ENCODE results near the gene KLHL5.

GRCh38 chr4:39051492-39051891 lies 10.5 kb upstream of the KLHL5 start:
- TF ChIP-seq CTCF (IDR thresholded peaks at IDR 0.05; ENCODE audit: borderline replicate concordance, extremely low read depth, low read length, poor library complexity, severe bottlenecking) (no peak), EZH2 (IDR thresholded peaks at IDR 0.05; ENCODE audit: borderline replicate concordance, low read depth, low read length, severe bottlenecking) (no peak)

Data from DND-41 (cell line).